Hematopoietic multipotent progenitor cell treated with erythropoietin and hydrocortisone succinate and interleukin-3 and kit ligand, for 4 days (in vitro differentiated cells): Measurements from ENCODE around the gene FABP7.

Experiments
- DNase-seq: peaks from one replicate; pipeline ENCODE4 v3.0.0-alpha.2; 2015

FABP7 gene

GRCh38 chr6:122799140-122799745 is 19.7 kb downstream of the FABP7 start:
- no peak for DNase-seq

GRCh38 chr6:122799916-122800686 is 20.6 kb downstream of the FABP7 start:
- DNase-seq, result no peak

GRCh38 chr6:122800906-122801305 is 21.4 kb downstream of the FABP7 start:
- DNase-seq, result no peak

- DNase-seq, result no peak
Measured at GRCh38 chr6:122801397-122801796, 21.9 kb downstream of the FABP7 start.

- no peak for DNase-seq
Measured at GRCh38 chr6:122803171-122803661, 23.7 kb downstream of the FABP7 start.

- DNase-seq, result no peak
Measured at GRCh38 chr6:122804962-122805485, 25.5 kb downstream of the FABP7 start.

- no peak for DNase-seq
Measured at GRCh38 chr6:122806291-122806690, 26.8 kb downstream of the FABP7 start.

- no peak for DNase-seq
Measured at GRCh38 chr6:122808121-122808885, 28.8 kb downstream of the FABP7 start.

- no peak for DNase-seq
Measured at GRCh38 chr6:122809001-122809400, 29.5 kb downstream of the FABP7 start.

GRCh38 chr6:122809691-122810090 is 30.2 kb downstream of the FABP7 start:
- no peak for DNase-seq

- DNase-seq, result no peak
Measured at GRCh38 chr6:122810189-122810588, 30.7 kb downstream of the FABP7 start.

- no peak for DNase-seq
Measured at GRCh38 chr6:122817358-122817757, 37.8 kb downstream of the FABP7 start.

- DNase-seq, result no peak
Measured at GRCh38 chr6:122817766-122818165, 38.2 kb downstream of the FABP7 start.

- DNase-seq, result no peak
Measured at GRCh38 chr6:122818866-122819265, 39.4 kb downstream of the FABP7 start.

GRCh38 chr6:122821095-122821494 is 41.6 kb downstream of the FABP7 start:
- DNase-seq, result no peak

- DNase-seq, result no peak
Measured at GRCh38 chr6:122825163-122825562, 45.6 kb downstream of the FABP7 start.

GRCh38 chr6:122829456-122829855 is 49.9 kb downstream of the FABP7 start:
- DNase-seq, result no peak

GRCh38 chr6:122831511-122831910 is 52.0 kb downstream of the FABP7 start:
- DNase-seq, result no peak

- DNase-seq, result no peak
Measured at GRCh38 chr6:122832459-122832858, 52.9 kb downstream of the FABP7 start.

GRCh38 chr6:122833021-122833491 is 53.5 kb downstream of the FABP7 start:
- no peak for DNase-seq
